ENCODE data around the gene ARHGAP24. TPM values are rescaled to one million over a fixed set of nuclear protein-coding genes. Genes with fewer than 3 reads are reported as not detected.

Gene ARHGAP24
- total RNA-seq, 1 donor from 2014 or later: 1.5 TPM

DNA sequence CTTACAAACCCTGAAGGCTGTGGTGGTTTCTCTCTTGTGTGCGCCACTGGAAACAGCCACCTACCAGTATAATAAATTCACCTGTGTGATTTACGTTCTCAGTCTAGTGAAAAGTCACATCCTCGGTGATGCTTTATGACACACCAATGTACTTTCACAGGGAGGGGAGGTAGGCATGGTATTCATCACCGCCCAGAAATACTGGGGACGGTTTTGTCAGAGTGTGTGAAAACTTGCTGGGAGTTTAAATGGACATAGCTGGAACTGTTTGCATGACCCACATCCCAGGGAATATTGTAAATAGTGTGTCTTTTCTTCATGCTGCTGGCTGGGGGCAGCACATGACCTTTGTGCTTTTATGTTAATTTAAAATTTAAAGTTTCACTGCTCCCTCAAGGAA is 463.1 kb downstream of the ARHGAP24 start:
- H3K4me1 Mint-ChIP-seq: peaks cover under 1% of the 10 kb centered on the region
- TF ChIP-seq, protein P1, sequence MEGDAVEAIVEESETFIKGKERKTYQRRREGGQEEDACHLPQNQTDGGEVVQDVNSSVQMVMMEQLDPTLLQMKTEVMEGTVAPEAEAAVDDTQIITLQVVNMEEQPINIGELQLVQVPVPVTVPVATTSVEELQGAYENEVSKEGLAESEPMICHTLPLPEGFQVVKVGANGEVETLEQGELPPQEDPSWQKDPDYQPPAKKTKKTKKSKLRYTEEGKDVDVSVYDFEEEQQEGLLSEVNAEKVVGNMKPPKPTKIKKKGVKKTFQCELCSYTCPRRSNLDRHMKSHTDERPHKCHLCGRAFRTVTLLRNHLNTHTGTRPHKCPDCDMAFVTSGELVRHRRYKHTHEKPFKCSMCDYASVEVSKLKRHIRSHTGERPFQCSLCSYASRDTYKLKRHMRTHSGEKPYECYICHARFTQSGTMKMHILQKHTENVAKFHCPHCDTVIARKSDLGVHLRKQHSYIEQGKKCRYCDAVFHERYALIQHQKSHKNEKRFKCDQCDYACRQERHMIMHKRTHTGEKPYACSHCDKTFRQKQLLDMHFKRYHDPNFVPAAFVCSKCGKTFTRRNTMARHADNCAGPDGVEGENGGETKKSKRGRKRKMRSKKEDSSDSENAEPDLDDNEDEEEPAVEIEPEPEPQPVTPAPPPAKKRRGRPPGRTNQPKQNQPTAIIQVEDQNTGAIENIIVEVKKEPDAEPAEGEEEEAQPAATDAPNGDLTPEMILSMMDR (conservative IDR thresholded peaks at IDR 0.05): no peak
- DNase-seq (ENCODE audit: low read depth, low spot score): no peak
- no peaks in the 10 kb centered on the region for H3K9me3 Mint-ChIP-seq
- H3K36me3 Mint-ChIP-seq (ENCODE audit: low read depth): no peaks in the 10 kb centered on the region
- no peak overlapping the region for H3K4me3 Mint-ChIP-seq
- H3K27me3 Mint-ChIP-seq (ENCODE audit: low read depth): no peaks in the 10 kb centered on the region
- no peak overlapping the region for H3K27ac Mint-ChIP-seq (ENCODE audit: unreplicated experiment)

DNA sequence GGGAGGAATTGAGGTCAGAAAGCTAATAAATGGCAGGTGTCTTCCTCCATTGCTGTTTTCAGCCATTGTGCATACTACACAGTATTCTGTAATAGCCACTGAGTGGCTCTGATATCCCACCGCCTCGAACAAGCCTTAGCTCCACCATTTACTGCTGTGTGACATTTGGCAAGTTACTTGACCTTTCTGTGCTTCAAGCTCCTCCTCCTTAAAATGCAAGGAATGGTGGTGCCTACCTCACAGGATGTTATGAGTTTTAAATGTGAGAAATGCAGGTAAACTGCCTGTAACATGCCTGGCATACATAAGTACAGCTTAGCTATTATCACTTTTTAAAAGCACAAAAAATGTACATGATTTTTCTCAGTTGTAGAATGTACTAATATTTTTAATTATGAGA is 464.0 kb downstream of the ARHGAP24 start:
- H3K4me1 Mint-ChIP-seq: no peaks in the 10 kb centered on the region
- H3K9me3 Mint-ChIP-seq: no peaks in the 10 kb centered on the region
- H3K36me3 Mint-ChIP-seq (ENCODE audit: low read depth): no peaks in the 10 kb centered on the region
- no peak overlapping the region for H3K27ac Mint-ChIP-seq (ENCODE audit: unreplicated experiment)
- DNase-seq (ENCODE audit: low read depth, low spot score): no peak
- H3K4me3 Mint-ChIP-seq: no peak overlapping the region
- no peaks in the 10 kb centered on the region for H3K27me3 Mint-ChIP-seq (ENCODE audit: low read depth)
- TF ChIP-seq, protein P1 (conservative IDR thresholded peaks at IDR 0.05): no peak

DNA sequence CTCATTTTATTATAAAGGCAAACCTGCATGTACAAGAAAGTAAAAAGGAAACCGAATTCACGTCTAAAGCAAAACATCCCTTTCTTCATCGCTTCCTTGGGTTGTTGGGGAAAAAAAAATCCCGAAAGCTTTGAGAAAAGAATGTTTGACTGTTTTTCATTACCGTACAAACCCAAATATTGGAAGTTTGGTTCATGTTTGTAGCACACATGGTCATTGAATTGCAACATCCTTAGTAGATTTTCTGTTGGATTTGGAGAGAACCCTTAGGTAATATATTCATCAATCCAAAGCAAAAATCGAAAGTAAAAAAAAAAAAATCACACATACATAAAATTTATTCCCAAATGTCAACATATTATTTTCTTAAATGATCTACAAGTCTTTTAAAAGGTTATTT is 464.6 kb downstream of the ARHGAP24 start:
- DNase-seq (ENCODE audit: low read depth, low spot score): no peak
- no peaks in the 10 kb centered on the region for H3K9me3 Mint-ChIP-seq
- TF ChIP-seq, protein P1 (conservative IDR thresholded peaks at IDR 0.05): no peak
- H3K36me3 Mint-ChIP-seq (ENCODE audit: low read depth): no peaks in the 10 kb centered on the region
- no peaks in the 10 kb centered on the region for H3K4me1 Mint-ChIP-seq
- H3K4me3 Mint-ChIP-seq: no peak overlapping the region
- no peak overlapping the region for H3K27ac Mint-ChIP-seq (ENCODE audit: unreplicated experiment)
- no peaks in the 10 kb centered on the region for H3K27me3 Mint-ChIP-seq (ENCODE audit: low read depth)

- DNase-seq (ENCODE audit: low read depth, low spot score): no peak
- no peaks in the 10 kb centered on the region for H3K4me1 Mint-ChIP-seq
- TF ChIP-seq, protein P1 (conservative IDR thresholded peaks at IDR 0.05): no peak
- H3K36me3 Mint-ChIP-seq (ENCODE audit: low read depth): no peaks in the 10 kb centered on the region
- H3K9me3 Mint-ChIP-seq: no peaks in the 10 kb centered on the region
- no peak overlapping the region for H3K4me3 Mint-ChIP-seq
- no peaks in the 10 kb centered on the region for H3K27me3 Mint-ChIP-seq (ENCODE audit: low read depth)
- no peak overlapping the region for H3K27ac Mint-ChIP-seq (ENCODE audit: unreplicated experiment)
Observed at GRCh38 chr4:85940151-85940550, 465.2 kb downstream of the ARHGAP24 start.

DNA sequence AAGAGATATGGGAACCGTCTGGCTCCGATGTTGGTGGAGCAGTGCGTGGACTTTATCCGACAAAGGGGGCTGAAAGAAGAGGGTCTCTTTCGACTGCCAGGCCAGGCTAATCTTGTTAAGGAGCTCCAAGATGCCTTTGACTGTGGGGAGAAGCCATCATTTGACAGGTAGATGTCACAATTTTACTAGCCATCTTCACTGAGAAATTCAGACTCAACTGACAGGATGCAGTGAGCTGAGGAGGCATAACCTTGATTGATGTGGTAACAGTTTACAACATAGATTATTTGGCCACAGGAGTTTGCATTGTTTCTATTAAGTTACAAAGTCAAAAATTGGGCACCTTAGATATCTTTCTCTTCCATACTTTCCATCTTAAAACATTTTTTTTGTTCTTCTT is 467.2 kb downstream of the ARHGAP24 start:
- TF ChIP-seq, protein P1 (conservative IDR thresholded peaks at IDR 0.05): no peak
- Mint-ChIP-seq H3K27ac (ENCODE audit: unreplicated experiment) (no peak overlapping the region), H3K36me3 (ENCODE audit: low read depth) (no peaks in the 10 kb centered on the region), H3K4me1 (peaks cover 3% of the 10 kb centered on the region), H3K9me3 (no peaks in the 10 kb centered on the region), H3K27me3 (ENCODE audit: low read depth) (no peaks in the 10 kb centered on the region), H3K4me3 (no peak overlapping the region)
- DNase-seq (ENCODE audit: low read depth, low spot score): no peak

DNA sequence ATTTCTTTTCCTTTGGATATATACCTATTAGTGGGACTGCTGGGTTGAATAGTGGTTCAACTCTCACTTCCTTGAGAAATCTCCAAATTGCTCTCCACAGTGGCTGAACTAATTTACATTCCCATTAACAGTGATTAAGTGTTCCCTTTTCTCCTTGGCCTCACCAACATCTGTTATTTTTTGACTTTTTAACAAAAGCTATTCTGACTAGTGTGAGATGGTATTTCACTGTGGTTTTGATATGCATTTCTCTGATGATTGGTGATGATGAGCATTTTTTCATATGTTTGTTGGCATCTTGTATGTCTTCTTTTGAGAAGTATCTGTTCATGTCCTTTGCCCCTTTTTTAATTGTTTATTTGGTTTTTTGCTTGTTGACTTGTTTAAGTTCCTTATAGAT is 471.9 kb downstream of the ARHGAP24 start:
- no peak overlapping the region for H3K27ac Mint-ChIP-seq (ENCODE audit: unreplicated experiment)
- no peaks in the 10 kb centered on the region for H3K27me3 Mint-ChIP-seq (ENCODE audit: low read depth)
- no peaks in the 10 kb centered on the region for H3K9me3 Mint-ChIP-seq
- peaks cover 4% of the 10 kb centered on the region for H3K4me1 Mint-ChIP-seq
- H3K4me3 Mint-ChIP-seq: no peak overlapping the region
- DNase-seq (ENCODE audit: low read depth, low spot score): no peak
- H3K36me3 Mint-ChIP-seq (ENCODE audit: low read depth): no peaks in the 10 kb centered on the region
- TF ChIP-seq, protein P1 (conservative IDR thresholded peaks at IDR 0.05): no peak

Data from neural crest cell (in vitro differentiated cells).